ENCODE data around the gene RAB43. TPM values are rescaled to one million over a fixed set of nuclear protein-coding genes. Genes with fewer than 3 reads are reported as not detected.
A peak's percentile ranks its signal among the peaks of the same experiment; 100 is the strongest.

The RAB43 gene
- polyA plus RNA-seq (2012; ENCODE audit: insufficient read length, low read depth): 39.5 TPM

DNA sequence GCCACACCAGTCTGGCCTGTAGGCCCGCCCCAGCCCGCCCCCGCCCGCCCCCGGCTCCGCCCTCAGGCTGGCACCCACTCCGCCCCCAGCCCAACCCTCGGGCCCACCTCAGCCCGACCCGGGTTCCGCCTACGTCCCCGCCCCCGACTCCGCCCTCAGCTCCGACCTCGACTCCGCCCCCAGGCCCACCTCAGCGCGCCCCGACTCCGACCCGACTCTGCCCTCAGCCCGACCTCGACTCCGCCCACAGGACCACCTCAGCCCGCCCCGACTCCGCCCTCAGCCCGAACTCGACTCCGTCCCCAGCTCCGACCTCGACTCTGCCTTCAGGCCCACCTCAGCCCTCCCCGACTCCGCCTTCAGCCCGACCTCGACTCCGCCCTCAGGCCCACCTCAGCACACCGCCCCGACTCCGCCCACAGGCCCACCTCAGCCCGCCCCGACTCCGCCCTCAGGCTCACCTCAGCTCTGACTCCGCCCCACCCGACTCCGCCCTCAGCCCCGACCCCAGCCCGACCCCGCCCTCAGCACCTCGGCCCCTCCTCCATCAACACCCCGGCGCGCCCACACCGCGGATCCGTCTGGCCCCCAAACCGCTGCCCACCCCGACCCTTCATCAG lies at the start of gene RAB43:
Gene RAB43 (minus strand): TSS at position 13 of the 620 bp plus-strand sequence. CDS start 315 bp downstream, outside the sequence.
- no peak for TF ChIP-seq TAF1 (IDR thresholded peaks at IDR 0.05; ENCODE audit: borderline replicate concordance, insufficient read depth, low read length)

GRCh38 chr3:129166579-129167332 lies 45.2 kb upstream of the RAB43 start:
- TF ChIP-seq SIN3A (IDR thresholded peaks at IDR 0.05; ENCODE audit: borderline replicate concordance, insufficient read depth, low read length) (no peak), TAF1 (IDR thresholded peaks at IDR 0.05; ENCODE audit: borderline replicate concordance, insufficient read depth, low read length) (no peak), POLR2AphosphoS5 (IDR thresholded peaks at IDR 0.05; ENCODE audit: low read depth, low read length) (no peak), REST (IDR thresholded peaks at IDR 0.05; ENCODE audit: insufficient read depth in 1 of 2, low read depth in 2 of 2, low read length in 2 of 2) (no peak), FOXP2 (optimal IDR thresholded peaks at IDR 0.05; ENCODE audit: borderline replicate concordance, extremely low read depth, extremely low read length, insufficient read depth) (no peak)

DNA sequence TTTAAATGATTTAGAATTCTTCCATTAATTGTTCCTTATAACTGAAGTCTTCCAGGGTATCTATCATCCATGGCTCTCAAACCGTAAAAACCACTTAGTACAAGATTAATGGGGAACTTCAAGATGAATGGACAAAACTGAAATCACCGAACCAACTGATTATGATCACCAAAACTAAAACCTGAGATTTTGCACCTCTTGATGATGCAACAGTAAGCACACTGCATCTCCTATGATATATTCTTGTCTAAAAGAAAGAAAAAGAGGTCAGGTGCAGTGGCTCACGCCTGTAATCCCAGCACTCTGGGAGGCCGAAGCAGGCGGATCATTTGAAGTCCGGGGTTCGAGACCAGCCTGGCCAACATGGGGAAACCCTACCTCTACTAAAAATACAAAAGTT lies 42.9 kb upstream of the RAB43 start:
- TF ChIP-seq SIN3A (IDR thresholded peaks at IDR 0.05; ENCODE audit: borderline replicate concordance, insufficient read depth, low read length) (no peak), REST (IDR thresholded peaks at IDR 0.05; ENCODE audit: insufficient read depth in 1 of 2, low read depth in 2 of 2, low read length in 2 of 2) (no peak), FOXP2 (optimal IDR thresholded peaks at IDR 0.05; ENCODE audit: borderline replicate concordance, extremely low read depth, extremely low read length, insufficient read depth) (no peak), POLR2AphosphoS5 (IDR thresholded peaks at IDR 0.05; ENCODE audit: low read depth, low read length) (no peak), TAF1 (IDR thresholded peaks at IDR 0.05; ENCODE audit: borderline replicate concordance, insufficient read depth, low read length) (no peak)

- TF ChIP-seq FOXP2 (optimal IDR thresholded peaks at IDR 0.05; ENCODE audit: borderline replicate concordance, extremely low read depth, extremely low read length, insufficient read depth): no peak
- peak; percentile 36 for TF ChIP-seq POLR2AphosphoS5 (IDR thresholded peaks at IDR 0.05; ENCODE audit: low read depth, low read length)
- no peak for TF ChIP-seq REST (IDR thresholded peaks at IDR 0.05; ENCODE audit: insufficient read depth in 1 of 2, low read depth in 2 of 2, low read length in 2 of 2)
Observed at GRCh38 chr3:129162729-129163579, 41.4 kb upstream of the RAB43 start.

- TF ChIP-seq POLR2AphosphoS5 (IDR thresholded peaks at IDR 0.05; ENCODE audit: low read depth, low read length): no peak
- TF ChIP-seq SIN3A (IDR thresholded peaks at IDR 0.05; ENCODE audit: borderline replicate concordance, insufficient read depth, low read length): no peak
- no peak for TF ChIP-seq REST (IDR thresholded peaks at IDR 0.05; ENCODE audit: insufficient read depth in 1 of 2, low read depth in 2 of 2, low read length in 2 of 2)
- no peak for TF ChIP-seq TAF1 (IDR thresholded peaks at IDR 0.05; ENCODE audit: borderline replicate concordance, insufficient read depth, low read length)
- no peak for TF ChIP-seq FOXP2 (optimal IDR thresholded peaks at IDR 0.05; ENCODE audit: borderline replicate concordance, extremely low read depth, extremely low read length, insufficient read depth)
Observed at GRCh38 chr3:129161860-129162271, 40.3 kb upstream of the RAB43 start.

Measured in PFSK-1 (cell line).